GM19463 (cell line): ENCODE measurements around the gene GNAT1.

ENCODE experiments used
- ATAC-seq: cut with Tn5 transposase; IDR thresholded peaks from one replicate; pipeline ENCODE4 v1.9.1; 2021; ENCODE audit warnings: mild to moderate bottlenecking, moderate library complexity; ENCODE audit not compliant: unreplicated experiment

The GNAT1 gene

GRCh38 chr3:50190936-50191660 lies at the start of gene GNAT1:
GNAT1 (plus strand) TSS chr3:50191610; CDS start chr3:50191726, 116 bp downstream.
- no peak for ATAC-seq

DNA sequence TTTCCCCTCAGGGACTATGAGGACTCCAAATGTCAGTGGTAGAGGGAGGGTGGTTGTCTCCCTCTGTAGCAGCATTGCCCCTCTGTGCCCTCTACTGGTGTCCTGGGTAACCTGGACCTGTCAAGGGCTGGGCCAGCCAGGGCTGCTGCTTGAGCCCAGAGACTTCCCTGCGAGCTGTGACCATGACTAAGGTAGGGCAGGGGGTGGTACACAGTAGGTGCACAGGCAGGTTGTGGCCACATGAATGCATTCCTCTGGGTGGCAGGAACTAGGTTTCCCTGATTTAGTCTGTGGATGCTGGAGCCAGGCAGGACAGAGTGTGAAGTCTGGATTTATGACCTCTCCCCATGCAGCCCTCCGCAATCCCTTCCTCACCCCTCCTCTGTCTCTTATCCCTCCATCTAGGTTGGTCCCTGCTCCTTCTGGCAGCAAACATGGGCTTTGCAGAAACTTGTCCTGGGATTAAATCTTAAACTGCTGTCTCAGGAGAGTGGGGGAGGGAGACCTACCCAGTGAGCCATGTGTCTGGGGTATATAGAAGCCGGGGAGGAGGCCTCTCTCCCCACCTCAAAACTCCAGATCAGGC lies 45.0 kb upstream of the GNAT1 start:
- ATAC-seq = no peak

DNA sequence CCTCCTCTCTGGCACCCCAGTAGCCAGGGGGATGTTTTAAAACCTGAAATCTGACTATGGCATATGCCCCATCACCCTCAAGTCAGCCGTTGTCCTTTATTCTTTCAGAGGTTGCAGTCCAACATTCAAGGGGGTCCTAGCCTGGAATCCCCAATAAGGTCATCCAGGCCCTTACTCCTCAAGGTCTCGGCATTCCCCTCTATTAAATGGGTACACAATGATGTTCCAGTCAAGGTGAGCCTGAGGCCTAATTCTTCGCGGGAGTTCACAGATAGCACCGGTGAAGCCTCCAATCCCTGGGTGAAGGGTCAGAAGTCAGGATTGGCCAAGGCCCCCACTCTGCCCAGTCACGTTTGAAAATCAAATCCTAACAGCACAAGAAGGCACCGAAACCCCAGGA lies 44.4 kb upstream of the GNAT1 start:
- ATAC-seq = no peak

DNA sequence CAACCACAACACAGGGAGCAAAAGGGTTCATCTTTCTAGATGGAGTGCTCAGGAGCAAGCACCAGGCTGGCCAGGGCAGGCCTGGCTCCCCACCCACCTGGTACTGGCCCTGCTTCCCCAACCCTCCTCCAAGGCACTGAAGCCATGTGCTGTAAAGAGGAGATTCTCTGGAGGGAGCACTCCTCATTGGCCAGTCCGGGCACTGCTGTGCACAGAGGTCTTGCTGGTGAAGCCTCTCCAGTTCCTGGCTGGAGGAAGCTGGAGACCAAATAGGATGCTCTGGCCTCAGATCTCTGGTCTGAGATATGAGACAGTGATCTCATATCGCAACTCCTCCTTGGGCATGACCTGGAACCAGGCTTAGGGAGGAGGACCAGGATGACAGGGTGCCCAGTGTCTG lies 44.0 kb upstream of the GNAT1 start:
- no peak for ATAC-seq

DNA sequence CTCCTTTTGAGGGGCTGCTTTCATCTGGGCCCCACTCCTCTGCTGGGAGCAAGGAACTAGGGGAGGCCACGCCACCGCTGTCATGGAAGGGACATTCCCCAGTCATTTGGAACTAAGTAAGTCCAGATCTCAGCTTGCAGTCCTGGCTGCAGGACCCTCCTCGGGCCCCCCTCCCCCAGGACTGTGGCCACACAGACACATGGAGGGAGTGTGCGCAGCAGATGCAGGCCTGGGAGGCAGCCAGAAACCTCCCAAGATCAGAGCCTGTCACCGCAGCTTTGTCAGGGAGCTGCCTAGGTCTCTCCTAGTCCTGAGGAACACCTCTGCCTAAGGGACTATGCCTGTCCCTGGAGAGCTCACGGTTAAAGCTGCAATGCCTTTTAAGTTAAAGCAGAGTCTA lies 43.5 kb upstream of the GNAT1 start:
- no peak for ATAC-seq

DNA sequence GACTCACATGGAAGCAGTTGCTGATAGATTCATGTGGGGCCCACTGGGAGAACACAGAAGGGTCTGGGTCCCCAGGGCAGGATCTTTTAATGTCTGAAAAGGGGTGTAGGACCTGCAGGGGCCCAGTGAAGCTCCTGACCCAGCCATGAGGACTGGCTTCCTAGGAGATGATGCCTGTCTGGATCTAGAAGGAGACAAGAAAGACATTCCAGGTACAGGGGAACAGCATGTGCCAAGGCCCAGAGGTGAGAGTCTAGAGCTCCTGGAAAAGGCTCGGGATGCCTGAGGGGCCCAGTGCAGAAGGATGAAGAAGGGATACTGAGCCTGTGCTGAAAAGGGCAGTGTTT lies 41.0 kb upstream of the GNAT1 start:
- ATAC-seq = no peak

DNA sequence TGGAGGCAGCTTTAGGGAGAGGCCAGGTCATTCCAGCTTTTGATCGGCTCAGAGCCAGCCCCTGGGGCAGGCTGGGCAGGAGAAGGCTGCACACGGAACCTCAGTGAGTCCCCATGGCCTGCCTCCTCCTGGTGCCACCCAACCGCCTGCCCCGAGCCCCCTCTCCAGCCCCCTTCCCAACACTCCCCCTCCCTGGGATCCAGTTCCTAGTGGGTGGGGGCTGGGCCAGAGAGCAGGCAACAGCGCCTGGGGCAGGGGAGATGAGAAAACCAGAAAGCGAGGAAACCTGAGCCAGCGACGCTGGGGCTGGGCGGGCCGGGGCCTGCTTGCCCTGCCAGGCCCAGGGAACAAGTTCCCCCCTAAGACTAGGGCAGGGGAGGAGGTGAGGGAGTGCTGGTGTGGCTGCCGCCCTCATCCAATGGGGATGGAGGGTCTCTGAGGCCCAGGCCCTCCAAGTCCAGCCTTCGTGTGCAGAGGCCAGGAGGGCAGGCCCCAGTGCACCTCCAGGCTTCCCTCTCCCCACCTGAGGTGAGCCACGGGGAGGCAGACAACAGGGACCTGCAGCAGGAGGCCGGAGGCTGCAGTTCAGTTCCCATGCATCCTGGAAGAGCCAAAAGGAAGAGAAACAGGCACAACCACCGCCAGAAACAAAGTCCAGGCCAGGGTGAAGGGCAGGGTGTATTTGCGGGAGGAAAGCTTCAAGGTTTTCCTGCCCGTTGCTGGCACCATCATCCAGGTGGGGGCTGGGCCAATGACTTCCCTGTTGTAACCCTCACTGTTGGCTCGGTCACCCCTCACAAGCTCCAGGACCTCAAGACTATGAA lies 40.3 kb upstream of the GNAT1 start:
- ATAC-seq = no peak

DNA sequence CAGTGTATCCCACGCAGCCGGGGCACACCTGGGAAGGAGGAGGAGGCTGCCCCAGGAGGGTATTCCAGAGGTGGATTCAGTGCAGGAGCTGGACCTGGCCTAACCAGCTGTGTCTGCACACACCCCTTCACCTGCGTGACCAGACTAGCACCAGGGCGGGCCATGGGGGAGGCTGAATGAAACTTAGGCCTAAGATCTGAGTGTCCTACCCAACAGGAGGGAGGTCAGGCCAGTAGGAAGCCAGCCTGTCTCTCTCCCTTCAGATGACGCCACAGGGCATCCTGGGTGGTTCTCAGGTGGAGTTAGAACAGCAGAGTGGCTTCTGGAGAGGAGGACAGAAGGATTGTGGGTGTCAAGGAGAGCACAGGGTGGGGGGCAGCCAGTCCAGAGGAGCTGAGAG lies 39.7 kb upstream of the GNAT1 start:
- no peak for ATAC-seq

DNA sequence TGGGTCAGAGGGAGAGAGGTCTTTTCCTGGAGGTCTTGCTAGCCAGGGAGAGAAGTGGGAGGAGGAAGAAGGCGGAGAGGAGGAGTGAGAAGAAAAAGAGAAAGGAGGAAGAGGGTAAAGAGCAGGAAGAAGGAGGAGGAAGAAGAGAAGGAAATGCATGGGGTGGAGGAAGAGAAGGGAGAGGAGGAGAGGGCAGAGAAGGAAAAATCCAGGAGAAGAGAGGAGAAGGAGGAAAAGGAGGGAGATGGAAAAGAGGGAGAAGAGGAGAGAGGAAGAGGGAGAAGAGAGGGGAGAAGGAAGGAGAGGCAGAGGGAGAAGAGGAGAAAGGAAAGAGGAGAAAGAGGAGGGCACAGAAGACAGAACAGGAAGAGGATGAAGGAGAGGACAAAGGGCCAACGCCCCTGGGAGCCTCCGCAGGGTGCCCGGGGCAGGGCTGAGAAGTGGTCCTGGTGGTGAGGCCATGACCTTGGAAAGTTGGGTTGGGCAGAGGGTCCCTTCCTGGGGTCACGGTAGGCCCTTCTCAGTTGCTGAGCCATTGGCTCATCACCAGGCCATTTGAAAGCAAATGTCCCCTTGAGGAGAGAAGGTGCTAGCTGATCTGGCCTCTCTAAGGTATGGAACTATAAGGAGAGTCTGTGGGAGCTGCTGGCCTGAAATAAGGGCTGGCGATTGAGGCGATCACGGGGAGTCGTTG lies 37.5 kb upstream of the GNAT1 start:
- no peak for ATAC-seq

GRCh38 chr3:50154476-50154839 lies 37.0 kb upstream of the GNAT1 start:
- ATAC-seq = peak; percentile 21

GRCh38 chr3:50154840-50155490 lies 36.4 kb upstream of the GNAT1 start, which contains the start of gene SEMA3F:
SEMA3F (plus strand) TSS chr3:50155324; CDS start chr3:50159623, 4,299 bp downstream.
- ATAC-seq = peak; percentile 91

GRCh38 chr3:50155491-50155878 lies 35.9 kb upstream of the GNAT1 start:
- no peak for ATAC-seq

GRCh38 chr3:50155891-50156290 lies 35.5 kb upstream of the GNAT1 start:
- ATAC-seq = no peak

- ATAC-seq = no peak
Observed at GRCh38 chr3:50156549-50157493, 34.6 kb upstream of the GNAT1 start.

- no peak for ATAC-seq
Observed at GRCh38 chr3:50157827-50158529, 33.4 kb upstream of the GNAT1 start.

- no peak for ATAC-seq
Observed at GRCh38 chr3:50158530-50159146, 32.8 kb upstream of the GNAT1 start.

GRCh38 chr3:50160561-50160983 lies 30.8 kb upstream of the GNAT1 start:
- no peak for ATAC-seq

DNA sequence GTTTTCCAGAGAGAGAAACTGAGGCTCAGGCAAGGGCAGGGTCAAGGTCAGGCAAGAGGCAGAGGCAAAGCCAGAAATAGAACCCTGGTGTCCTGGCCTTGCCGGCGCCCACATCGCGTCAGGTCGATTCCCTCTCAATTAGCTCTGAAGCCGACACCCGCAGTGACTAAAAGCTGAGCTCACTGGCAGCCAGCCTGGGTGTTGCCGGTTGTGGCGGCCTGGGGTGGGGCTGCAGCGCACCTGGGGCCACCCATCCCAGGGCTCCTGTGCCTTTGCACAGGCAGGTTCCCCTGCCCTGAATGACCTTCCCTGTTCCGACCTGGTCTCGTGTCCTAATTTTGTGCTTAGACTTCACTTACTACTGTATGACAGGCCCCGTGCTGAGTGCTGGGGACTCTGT lies 30.1 kb upstream of the GNAT1 start:
- no peak for ATAC-seq
